Hepatocyte (in vitro differentiated cells): ENCODE results near the gene CRYBG3. TPM values are rescaled to one million over a fixed set of nuclear protein-coding genes. Genes with fewer than 3 reads are reported as not detected.

ENCODE experiments used
- DNase-seq: peaks from one replicate; pipeline ENCODE4 v3.0.0-alpha.2; 2016; ENCODE audit warnings: low spot score
- H2AFZ ChIP-seq: fragments of 200-600 bp; sonication (generic); 2 replicates; pipeline ENCODE4 v1.6.0; 2016; ENCODE audit warnings: antibody characterized with exemption, mild to moderate bottlenecking
- H3K27ac ChIP-seq: fragments of 200-600 bp; sonication (generic); 2 replicates; pipeline ENCODE4 v1.5.1; 2016; ENCODE audit warnings: mild to moderate bottlenecking
- H3K27me3 ChIP-seq: fragments of 200-600 bp; sonication (generic); 2 replicates; pipeline ENCODE4 v1.6.1; 2016
- H3K36me3 ChIP-seq: fragments of 200-600 bp; sonication (generic); replicated peaks from 2 replicates; pipeline ENCODE4 v1.5.1; 2016; ENCODE audit warnings: low read depth; ENCODE audit not compliant: insufficient read depth
- H3K4me1 ChIP-seq: fragments of 200-600 bp; sonication (generic); 2 replicates; pipeline ENCODE4 v1.5.1; 2016; ENCODE audit warnings: mild to moderate bottlenecking, moderate library complexity; ENCODE audit not compliant: insufficient read depth
- H3K4me2 ChIP-seq: fragments of 200-600 bp; sonication (generic); 2 replicates; pipeline ENCODE4 v1.6.0; 2016
- H3K4me3 ChIP-seq: fragments of 200-600 bp; sonication (generic); 2 replicates; pipeline ENCODE4 v1.5.1; 2016; ENCODE audit warnings: mild to moderate bottlenecking
- H3K79me2 ChIP-seq: fragments of 200-600 bp; sonication (generic); 2 replicates; pipeline ENCODE4 v1.6.0; 2017; ENCODE audit warnings: mild to moderate bottlenecking
- H3K9me2 ChIP-seq: fragments of 200-600 bp; sonication (generic); replicated peaks from 2 replicates; pipeline ENCODE4 v1.6.0; 2017; ENCODE audit warnings: mild to moderate bottlenecking; ENCODE audit not compliant: insufficient read depth
- H3K9me3 ChIP-seq: fragments of 200-600 bp; sonication (generic); 2 replicates; pipeline ENCODE4 v1.5.1; 2016; ENCODE audit warnings: low read depth, mild to moderate bottlenecking
- H4K20me1 ChIP-seq: fragments of 200-600 bp; sonication (generic); 2 replicates; pipeline ENCODE4 v1.6.0; 2016; ENCODE audit warnings: mild to moderate bottlenecking; ENCODE audit not compliant: insufficient read depth, poor library complexity, severe bottlenecking
- CTCF ChIP-seq: fragments of 200-600 bp; sonication (generic); IDR thresholded peaks from 2 replicates; pipeline ENCODE4 v1.5.1; 2016; ENCODE audit warnings: antibody characterized with exemption, mild to moderate bottlenecking; ENCODE audit not compliant: poor library complexity
- EZH2 ChIP-seq: fragments of 200-600 bp; sonication (generic); IDR thresholded peaks from 2 replicates; pipeline ENCODE4 v1.6.1; 2016; ENCODE audit warnings: antibody characterized with exemption, mild to moderate bottlenecking, borderline replicate concordance
- EZH2phosphoT487 ChIP-seq: fragments of 200-600 bp; sonication (generic); IDR thresholded peaks from one replicate; pipeline ENCODE4 v1.6.1; 2018; ENCODE audit warnings: antibody characterized with exemption, mild to moderate bottlenecking, low read depth, moderate library complexity; ENCODE audit not compliant: unreplicated experiment, severe bottlenecking
- WGBS: methylation state at CpG from one replicate; pipeline ENCODE4 v1.1.6; 2016; ENCODE audit warnings: low lambda C conversion rate; ENCODE audit errors: missing lambda C conversion rate; 5-methylcytosine and 5-hydroxymethylcytosine counted together
- polyA plus RNA-seq: library from polyadenylated mRNA; unstranded; fragments of >200 nt; fragmentation: Nextera tagmentation; extraction: Ambion mirVana; gene quantifications from 2 replicates; pipeline ENCODE4 v1.2.1, GENCODE V29; 2016
- total RNA-seq: library from RNA; depleted of rRNA; stranded (reverse); fragments of >200 nt; gene quantifications from 2 replicates; pipeline ENCODE4 v1.2.3, GENCODE V29; 2014

CRYBG3 gene
- total and polyA plus RNA-seq, 2 experiments from 2014 or later: 1.6 to 13.2 TPM

DNA sequence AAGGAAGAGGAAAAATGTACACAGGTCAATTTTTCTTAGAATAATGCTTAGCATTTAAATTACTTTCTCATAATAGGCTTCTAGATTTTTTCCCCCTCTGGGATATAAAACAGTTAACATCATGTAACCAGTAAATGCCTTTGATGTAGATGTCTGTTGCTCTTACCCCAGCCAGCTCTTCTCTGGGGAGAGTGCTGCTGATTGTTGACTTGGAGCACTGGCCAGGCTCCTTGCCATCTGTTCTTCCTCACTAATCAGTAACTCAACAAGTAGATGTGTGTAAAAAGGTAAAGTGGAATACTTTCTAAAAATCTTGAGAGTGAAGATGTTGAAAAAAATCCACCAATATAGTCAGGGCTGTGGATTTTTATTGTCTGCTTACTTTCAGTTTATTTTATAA lies 108.2 kb downstream of the CRYBG3 start:
- Histone ChIP-seq H3K9me2 (no peaks in the 10 kb centered on the region), H3K27me3 (no peaks in the 10 kb centered on the region), H3K4me3 (no peak overlapping the region), H3K79me2 (no peaks in the 10 kb centered on the region), H2AFZ (no peak overlapping the region), H4K20me1 (no peaks in the 10 kb centered on the region), H3K4me1 (no peaks in the 10 kb centered on the region), H3K9me3 (no peaks in the 10 kb centered on the region), H3K4me2 (no peak overlapping the region), H3K36me3 (no peaks in the 10 kb centered on the region), H3K27ac (no peak overlapping the region)
- TF ChIP-seq EZH2 (no peak), EZH2phosphoT487 (no peak), CTCF (no peak)
- no peak for DNase-seq

- Histone ChIP-seq H3K9me2 (no peaks in the 10 kb centered on the region), H3K79me2 (no peaks in the 10 kb centered on the region), H3K4me2 (no peak overlapping the region), H4K20me1 (no peaks in the 10 kb centered on the region), H2AFZ (no peak overlapping the region), H3K9me3 (no peaks in the 10 kb centered on the region), H3K27me3 (no peaks in the 10 kb centered on the region), H3K36me3 (no peaks in the 10 kb centered on the region), H3K4me3 (no peak overlapping the region), H3K4me1 (no peaks in the 10 kb centered on the region), H3K27ac (no peak overlapping the region)
- TF ChIP-seq CTCF: no peak
- DNase-seq: no peak
- WGBS: 67% methylated on average over 2 of the region's 2 CpGs
These were observed 109.4 kb downstream of the CRYBG3 start for GRCh38 chr3:97931218-97931617.

GRCh38 chr3:97932387-97932801 lies 110.6 kb downstream of the CRYBG3 start:
- Histone ChIP-seq H2AFZ (no peak overlapping the region), H3K4me2 (no peak overlapping the region)
- 74% methylated on average over 4 of the region's 4 CpGs for WGBS

More at GRCh38 chr3:97932387-97932801, 110.6 kb downstream of the CRYBG3 start:
- H3K27me3 ChIP-seq: no peaks in the 10 kb centered on the region
- H4K20me1 ChIP-seq: no peaks in the 10 kb centered on the region
- no peaks in the 10 kb centered on the region for H3K9me3 ChIP-seq
- no peaks in the 10 kb centered on the region for H3K4me1 ChIP-seq
- H3K27ac ChIP-seq: no peak overlapping the region
- no peaks in the 10 kb centered on the region for H3K9me2 ChIP-seq
- H3K79me2 ChIP-seq: no peaks in the 10 kb centered on the region
- no peak for TF ChIP-seq EZH2
- no peak for TF ChIP-seq CTCF
- no peak for TF ChIP-seq EZH2phosphoT487
- no peak overlapping the region for H3K4me3 ChIP-seq
- no peak for DNase-seq
- no peaks in the 10 kb centered on the region for H3K36me3 ChIP-seq
